Spleen (tissue), 7 donors: ENCODE measurements around the gene QRSL1.

ENCODE experiments used
- CTCF ChIP-seq, 11 experiments: fragments of 200-600 bp in 7 of 11; fragments of 450-650 bp in 4 of 11; sonication (generic) in 4 of 11; IDR thresholded peaks in 8 of 11; conservative IDR thresholded peaks in 3 of 11; 1 replicate in 7 of 11; 2 replicates in 4 of 11; pipeline versions ENCODE4 v1.4.0 to v1.8.0; 2016 to 2021; ENCODE audit warnings: antibody characterized with exemption in 11 of 11, inconsistent platforms in 4 of 11, mild to moderate bottlenecking in 1 of 11
- POLR2AphosphoS5 ChIP-seq, 3 donors: sonication (generic); formaldehyde crosslinking; IDR thresholded peaks; one replicate each; pipeline ENCODE4 v1.5.1; 2017; ENCODE audit warnings: antibody characterized with exemption in 3 of 3
- donor health status: DM: no; HTN: no; CAD: no; lungs with moderate emphysema.
- donor health status: DM: no; HTN: no; CAD: no.
- donor health status: DM: no; HTN: no; CAD: no.

GRCh38 chr6:106702451-106703110, 73.2 kb downstream of the QRSL1 start:
- TF ChIP-seq CTCF (IDR thresholded peaks at IDR 0.05 in 8 of 11, conservative IDR thresholded peaks at IDR 0.05 in 3 of 11) (no peak), POLR2AphosphoS5 (IDR thresholded peaks at IDR 0.05) (peak in 1 of 3 donors; percentile 66)
